Prostate gland (tissue), 2 donors: Measurements from ENCODE around the gene FAAP100. TPM values are rescaled to one million over a fixed set of nuclear protein-coding genes. Genes with fewer than 3 reads are reported as not detected.

Experiments
- DNase-seq: peaks from one replicate; pipeline ENCODE4 v3.0.0-alpha.2; 2019; ENCODE audit warnings: low spot score
- H3K27ac ChIP-seq, 2 donors: fragments of 200-600 bp; sonication (generic); 2 replicates each; pipeline ENCODE4 v1.5.1; 2017 to 2019
- H3K27me3 ChIP-seq: fragments of 200-600 bp; sonication (generic); replicated peaks from 2 replicates; pipeline ENCODE4 v1.5.1; 2019; ENCODE audit not compliant: insufficient read depth
- H3K36me3 ChIP-seq, 2 donors: fragments of 200-600 bp; sonication (generic); 1 replicate in 1 of 2; 2 replicates in 1 of 2; pipeline versions ENCODE4 v1.5.1 to v1.8.1; 2017 to 2019
- H3K4me1 ChIP-seq: fragments of 200-600 bp; sonication (generic); replicated peaks from 2 replicates; pipeline ENCODE4 v1.5.1; 2019
- H3K4me3 ChIP-seq, 2 donors: fragments of 200-600 bp; sonication (generic); 2 replicates each; pipeline ENCODE4 v1.5.1; 2017 to 2019
- H3K9me3 ChIP-seq: fragments of 200-600 bp; sonication (generic); 2 replicates; pipeline ENCODE4 v1.5.1; 2017
- CTCF ChIP-seq, 4 experiments: fragments of 200-600 bp in 2 of 4; fragments of 450-650 bp in 2 of 4; sonication (generic) in 2 of 4; IDR thresholded peaks; 1 replicate in 3 of 4; 2 replicates in 1 of 4; pipeline ENCODE4 v1.5.1; 2016 to 2019; ENCODE audit warnings: antibody characterized with exemption in 4 of 4, mild to moderate bottlenecking in 2 of 4, moderate library complexity in 2 of 4
- POLR2A ChIP-seq: fragments of 450-650 bp; IDR thresholded peaks from one replicate; pipeline ENCODE4 v1.6.1; 2016; ENCODE audit warnings: antibody characterized with exemption, mild to moderate bottlenecking
- POLR2AphosphoS5 ChIP-seq: sonication (generic); formaldehyde crosslinking; IDR thresholded peaks from one replicate; pipeline ENCODE4 v1.6.1; 2017; ENCODE audit warnings: antibody characterized with exemption
- WGBS: methylation state at CpG from one replicate; pipeline ENCODE4 v1.1.5; 2018; 5-methylcytosine and 5-hydroxymethylcytosine counted together
- intact Hi-C: fragments of 100-400 bp; cut with DNase I; formaldehyde crosslinking; loops from one replicate; pipeline ENCODE4 v1.14.2; 2022
- total RNA-seq, 2 donors: library from RNA; depleted of rRNA; stranded (reverse); fragments of >200 nt; gene quantifications; one replicate each; pipeline ENCODE4 v1.1.0, GENCODE V29; 2016

Gene FAAP100
- total RNA-seq, 2 donors from 2014 or later = 27.8 to 44.4 TPM

- intact Hi-C loops = no loop called here
- Histone ChIP-seq H3K27ac (no peak overlapping the region), H3K4me3 (no peak overlapping the region), H3K36me3 (peaks cover 0 to 7% of the 10 kb centered on the region in 2 donors), H3K27me3 (no peaks in the 10 kb centered on the region), H3K4me1 (no peaks in the 10 kb centered on the region), H3K9me3 (no peaks in the 10 kb centered on the region)
- no peak for TF ChIP-seq POLR2AphosphoS5
- no peak for TF ChIP-seq POLR2A
- no peak for TF ChIP-seq CTCF (IDR thresholded peaks at IDR 0.05)
- no peak for DNase-seq
- 89% methylated on average over 24 of the region's 24 CpGs for WGBS
Observed at GRCh38 chr17:81545160-81545949, 6.8 kb downstream of the FAAP100 start.

DNA sequence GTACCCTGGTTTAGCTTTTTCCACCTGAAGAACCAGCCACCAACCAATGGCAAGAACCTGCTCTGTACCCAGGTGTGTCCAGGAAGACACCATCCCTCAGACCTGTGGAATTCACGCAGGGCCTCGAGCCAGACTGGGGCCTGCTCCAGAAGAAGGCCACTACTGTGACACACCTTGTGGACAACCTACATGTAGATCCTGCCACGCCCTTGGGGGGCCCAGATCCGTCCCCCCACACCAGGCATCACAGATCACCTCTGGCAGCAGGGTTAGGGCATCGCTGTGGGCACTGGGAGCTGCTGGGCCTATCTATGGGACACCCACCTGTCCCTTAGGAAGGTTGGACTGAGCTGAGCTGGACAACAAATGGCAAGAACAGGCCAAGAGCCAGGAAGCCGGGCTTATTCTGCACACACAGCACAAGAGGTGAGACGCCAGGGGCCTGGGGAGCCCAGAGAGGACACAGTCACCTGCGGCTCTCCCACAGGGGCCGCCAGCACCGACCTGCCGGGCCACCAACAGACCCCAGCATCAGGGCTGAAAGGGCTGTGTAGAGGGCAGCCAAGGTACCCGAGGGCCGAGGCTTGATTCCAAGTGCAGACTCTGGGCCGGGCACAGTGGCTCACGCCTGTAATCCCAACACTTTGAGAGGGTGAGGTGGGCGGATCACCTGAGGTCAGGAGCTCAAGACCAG, 7.7 kb downstream of the FAAP100 start:
- 89% methylated on average over 15 of the region's 16 CpGs for WGBS

GRCh38 chr17:81543756-81544155, 8.4 kb downstream of the FAAP100 start:
- Histone ChIP-seq H3K4me1 (no peaks in the 10 kb centered on the region), H3K36me3 (peaks cover 0 to 11% of the 10 kb centered on the region in 2 donors), H3K27me3 (no peaks in the 10 kb centered on the region), H3K4me3 (no peak overlapping the region), H3K27ac (no peak overlapping the region), H3K9me3 (no peaks in the 10 kb centered on the region)
- 97% methylated on average over 15 of the region's 15 CpGs for WGBS
- no peak for DNase-seq
- intact Hi-C loops = no loop called here
- TF ChIP-seq POLR2A = no peak
- TF ChIP-seq POLR2AphosphoS5 = no peak
- no peak for TF ChIP-seq CTCF (IDR thresholded peaks at IDR 0.05)

More for the DNA sequence above, 7.7 kb downstream of the FAAP100 start:
- Histone ChIP-seq H3K27ac (no peak overlapping the region), H3K9me3 (no peaks in the 10 kb centered on the region), H3K4me3 (no peak overlapping the region), H3K4me1 (no peaks in the 10 kb centered on the region), H3K27me3 (no peaks in the 10 kb centered on the region), H3K36me3 (peaks cover 0 to 11% of the 10 kb centered on the region in 2 donors)
- intact Hi-C loops = no loop called here
- DNase-seq = no peak
- no peak for TF ChIP-seq CTCF (IDR thresholded peaks at IDR 0.05)
- TF ChIP-seq POLR2A = no peak
- no peak for TF ChIP-seq POLR2AphosphoS5

- Histone ChIP-seq H3K36me3 (peaks cover 0 to 11% of the 10 kb centered on the region in 2 donors), H3K27ac (no peak overlapping the region), H3K9me3 (no peaks in the 10 kb centered on the region), H3K4me3 (no peak overlapping the region), H3K4me1 (no peaks in the 10 kb centered on the region), H3K27me3 (no peaks in the 10 kb centered on the region)
- intact Hi-C loops = no loop called here
- DNase-seq = no peak
- TF ChIP-seq CTCF (IDR thresholded peaks at IDR 0.05) = no peak
- TF ChIP-seq POLR2AphosphoS5 = no peak
- TF ChIP-seq POLR2A = no peak
- 64% methylated on average over 11 of the region's 14 CpGs for WGBS
Observed at GRCh38 chr17:81543339-81543675, 8.8 kb downstream of the FAAP100 start.
